OCI-LY3 (cell line): ENCODE measurements around the gene GPD2.

ENCODE experiments used
- EZH2phosphoT487 ChIP-seq: fragments of 200-600 bp; shearing (Covaris generic); IDR thresholded peaks from 2 replicates; pipeline ENCODE4 v1.6.1; 2018; ENCODE audit warnings: antibody characterized with exemption, mixed run types, low read depth
- TF ChIP-seq, protein P1 (sequence below): fragments of 200-600, 300-600 bp; sonication (generic); IDR thresholded peaks from 2 replicates; pipeline ENCODE4 v1.5.1; 2014; ENCODE audit warnings: antibody characterized with exemption, low read length, low read depth

DNA sequence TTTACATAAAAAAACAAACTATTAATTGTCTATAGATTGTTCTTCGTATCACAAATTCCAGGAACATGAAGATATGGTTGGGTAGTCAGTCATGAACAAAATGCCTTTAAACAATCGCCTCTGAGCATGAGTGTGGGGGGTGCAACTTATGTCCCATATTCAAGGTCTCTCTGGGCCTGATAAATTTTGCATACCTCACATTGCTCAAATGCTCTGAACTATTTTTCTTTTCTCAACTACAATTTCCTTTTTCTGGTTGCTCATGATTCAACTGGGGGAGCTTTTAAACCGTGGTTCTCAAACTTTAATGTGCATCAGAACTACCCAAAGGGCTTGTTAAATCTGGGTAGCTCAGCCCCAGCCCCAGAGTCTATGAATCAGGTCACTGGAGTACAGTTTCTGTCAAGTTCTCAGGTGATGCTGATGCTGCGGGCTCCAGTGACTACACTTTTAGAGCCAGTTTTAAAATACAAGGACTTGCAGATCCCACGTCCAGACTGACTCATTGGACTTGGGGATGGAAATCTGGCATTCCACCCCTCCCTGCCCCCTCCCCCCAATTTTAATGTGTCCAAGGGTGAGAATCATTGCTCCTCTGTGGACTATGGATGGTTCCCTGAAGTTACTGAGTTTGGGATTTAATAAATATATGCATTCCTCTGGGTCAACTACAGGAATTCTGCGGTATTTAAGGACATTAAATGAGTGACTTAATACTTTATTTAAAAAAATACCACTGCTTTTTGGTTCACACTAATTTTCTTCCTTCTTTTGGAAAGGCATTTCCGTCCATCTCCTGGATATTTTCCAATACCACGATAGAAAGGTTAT is 1.5 kb upstream of the GPD2 start:
- TF ChIP-seq, protein P1, sequence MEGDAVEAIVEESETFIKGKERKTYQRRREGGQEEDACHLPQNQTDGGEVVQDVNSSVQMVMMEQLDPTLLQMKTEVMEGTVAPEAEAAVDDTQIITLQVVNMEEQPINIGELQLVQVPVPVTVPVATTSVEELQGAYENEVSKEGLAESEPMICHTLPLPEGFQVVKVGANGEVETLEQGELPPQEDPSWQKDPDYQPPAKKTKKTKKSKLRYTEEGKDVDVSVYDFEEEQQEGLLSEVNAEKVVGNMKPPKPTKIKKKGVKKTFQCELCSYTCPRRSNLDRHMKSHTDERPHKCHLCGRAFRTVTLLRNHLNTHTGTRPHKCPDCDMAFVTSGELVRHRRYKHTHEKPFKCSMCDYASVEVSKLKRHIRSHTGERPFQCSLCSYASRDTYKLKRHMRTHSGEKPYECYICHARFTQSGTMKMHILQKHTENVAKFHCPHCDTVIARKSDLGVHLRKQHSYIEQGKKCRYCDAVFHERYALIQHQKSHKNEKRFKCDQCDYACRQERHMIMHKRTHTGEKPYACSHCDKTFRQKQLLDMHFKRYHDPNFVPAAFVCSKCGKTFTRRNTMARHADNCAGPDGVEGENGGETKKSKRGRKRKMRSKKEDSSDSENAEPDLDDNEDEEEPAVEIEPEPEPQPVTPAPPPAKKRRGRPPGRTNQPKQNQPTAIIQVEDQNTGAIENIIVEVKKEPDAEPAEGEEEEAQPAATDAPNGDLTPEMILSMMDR, result no peak
- TF ChIP-seq EZH2phosphoT487, result no peak
